Prostate gland (tissue), 2 donors: Measurements from ENCODE around the gene RMI2.

ENCODE experiments used
- POLR2A ChIP-seq: fragments of 450-650 bp; IDR thresholded peaks from one replicate; pipeline ENCODE4 v1.6.1; 2016; ENCODE audit warnings: antibody characterized with exemption, mild to moderate bottlenecking
- POLR2AphosphoS5 ChIP-seq: sonication (generic); formaldehyde crosslinking; IDR thresholded peaks from one replicate; pipeline ENCODE4 v1.6.1; 2017; ENCODE audit warnings: antibody characterized with exemption
- TF ChIP-seq, protein P1 (sequence below), 4 experiments: fragments of 200-600 bp in 2 of 4; fragments of 450-650 bp in 2 of 4; sonication (generic) in 2 of 4; IDR thresholded peaks; 1 replicate in 3 of 4; 2 replicates in 1 of 4; pipeline ENCODE4 v1.5.1; 2016 to 2019; ENCODE audit warnings: antibody characterized with exemption in 4 of 4, mild to moderate bottlenecking in 2 of 4, moderate library complexity in 2 of 4

DNA sequence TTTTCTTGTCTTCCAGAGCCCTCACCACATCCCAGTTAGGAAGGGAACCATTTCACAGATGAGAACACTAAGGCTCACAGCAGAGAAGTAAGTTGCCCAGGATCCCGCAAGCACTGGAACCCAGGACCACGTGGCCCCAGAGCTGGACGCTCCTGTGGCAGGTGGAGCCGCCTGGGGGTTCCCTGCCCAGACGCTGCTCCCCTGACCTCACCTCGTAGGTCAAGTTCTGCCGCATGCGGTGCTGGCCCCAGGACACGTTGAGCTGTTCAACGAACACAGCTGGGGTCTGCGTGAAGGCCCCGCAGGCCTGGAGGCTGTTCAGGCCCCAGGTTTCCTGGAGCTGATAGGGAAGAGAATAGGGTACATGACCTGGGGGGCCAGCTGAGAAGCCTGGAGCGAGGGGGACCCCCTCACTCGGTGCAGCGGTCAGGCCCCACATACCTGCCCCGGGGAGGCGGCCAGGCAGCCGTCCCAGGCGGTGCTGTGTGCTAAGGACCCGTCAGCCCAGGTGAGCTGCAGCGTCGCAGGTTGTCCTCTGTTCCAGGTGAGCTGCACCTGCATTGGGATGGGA lies 54.1 kb downstream of the RMI2 start:
- TF ChIP-seq POLR2A (no peak), POLR2AphosphoS5 (no peak)
- TF ChIP-seq, protein P1, sequence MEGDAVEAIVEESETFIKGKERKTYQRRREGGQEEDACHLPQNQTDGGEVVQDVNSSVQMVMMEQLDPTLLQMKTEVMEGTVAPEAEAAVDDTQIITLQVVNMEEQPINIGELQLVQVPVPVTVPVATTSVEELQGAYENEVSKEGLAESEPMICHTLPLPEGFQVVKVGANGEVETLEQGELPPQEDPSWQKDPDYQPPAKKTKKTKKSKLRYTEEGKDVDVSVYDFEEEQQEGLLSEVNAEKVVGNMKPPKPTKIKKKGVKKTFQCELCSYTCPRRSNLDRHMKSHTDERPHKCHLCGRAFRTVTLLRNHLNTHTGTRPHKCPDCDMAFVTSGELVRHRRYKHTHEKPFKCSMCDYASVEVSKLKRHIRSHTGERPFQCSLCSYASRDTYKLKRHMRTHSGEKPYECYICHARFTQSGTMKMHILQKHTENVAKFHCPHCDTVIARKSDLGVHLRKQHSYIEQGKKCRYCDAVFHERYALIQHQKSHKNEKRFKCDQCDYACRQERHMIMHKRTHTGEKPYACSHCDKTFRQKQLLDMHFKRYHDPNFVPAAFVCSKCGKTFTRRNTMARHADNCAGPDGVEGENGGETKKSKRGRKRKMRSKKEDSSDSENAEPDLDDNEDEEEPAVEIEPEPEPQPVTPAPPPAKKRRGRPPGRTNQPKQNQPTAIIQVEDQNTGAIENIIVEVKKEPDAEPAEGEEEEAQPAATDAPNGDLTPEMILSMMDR (IDR thresholded peaks at IDR 0.05), result no peak
